ENCODE results near the gene BCL2.
"Not testable (repeated sequence)": the region's sequence is repeated elsewhere in the genome, so short reads cannot be mapped to it uniquely, and the experiment has no call there.

BCL2 gene

DNA sequence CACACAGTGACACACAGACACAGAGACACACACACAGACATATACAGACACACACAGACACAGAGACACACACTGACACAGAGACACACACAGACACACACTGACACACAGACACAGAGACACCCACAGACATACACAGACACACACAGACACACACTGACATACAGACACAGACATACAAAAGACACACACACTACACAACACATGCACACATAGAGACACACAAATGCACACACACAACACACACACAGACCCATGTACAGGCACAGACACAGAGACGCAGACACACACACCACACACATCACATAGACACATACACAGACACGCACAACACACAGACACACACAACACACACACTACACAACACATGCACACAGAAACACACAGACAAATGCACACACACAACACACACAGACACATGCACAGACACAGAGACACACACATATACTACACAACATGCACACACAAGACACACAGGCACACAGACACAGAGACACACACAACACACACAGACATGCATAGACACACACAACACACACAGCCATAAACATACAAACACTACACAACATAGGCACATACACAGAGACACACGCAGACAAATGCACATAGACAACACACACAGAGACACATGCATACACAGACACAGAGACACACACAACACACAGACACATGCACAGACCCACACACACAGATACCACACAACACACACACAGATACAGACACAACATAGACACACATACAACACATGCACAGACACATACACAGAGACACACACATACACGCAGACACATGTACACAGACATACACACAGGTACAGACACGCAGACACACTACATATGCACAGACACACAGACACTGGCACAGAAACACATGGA, 120.5 kb downstream of the BCL2 start:
- DNase-seq (ENCODE audit: low read depth), result no peak

DNA sequence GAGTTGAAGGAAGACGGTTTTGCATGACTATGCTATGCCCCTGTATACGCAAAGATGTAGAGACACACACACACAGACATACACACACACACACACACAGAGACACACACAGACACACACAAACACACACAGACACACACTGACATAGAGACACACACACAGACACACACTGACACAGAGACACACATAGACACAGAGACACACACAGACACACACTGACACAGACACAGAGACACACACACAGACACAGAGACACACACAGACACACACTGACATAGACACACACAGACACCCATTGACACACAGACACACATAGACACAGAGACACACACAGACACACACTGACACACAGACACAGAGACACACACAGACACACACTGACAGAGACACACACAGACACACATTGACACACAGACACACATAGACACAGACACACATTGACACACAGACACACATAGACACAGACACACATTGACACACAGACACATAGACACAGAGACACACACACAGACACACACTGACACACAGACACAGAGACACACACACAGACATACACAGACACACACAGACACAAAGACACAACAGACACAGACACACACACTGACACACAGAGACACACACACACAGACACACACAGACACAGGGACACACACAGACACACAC, 121.3 kb downstream of the BCL2 start:
- no peak for DNase-seq (ENCODE audit: low read depth)

DNA sequence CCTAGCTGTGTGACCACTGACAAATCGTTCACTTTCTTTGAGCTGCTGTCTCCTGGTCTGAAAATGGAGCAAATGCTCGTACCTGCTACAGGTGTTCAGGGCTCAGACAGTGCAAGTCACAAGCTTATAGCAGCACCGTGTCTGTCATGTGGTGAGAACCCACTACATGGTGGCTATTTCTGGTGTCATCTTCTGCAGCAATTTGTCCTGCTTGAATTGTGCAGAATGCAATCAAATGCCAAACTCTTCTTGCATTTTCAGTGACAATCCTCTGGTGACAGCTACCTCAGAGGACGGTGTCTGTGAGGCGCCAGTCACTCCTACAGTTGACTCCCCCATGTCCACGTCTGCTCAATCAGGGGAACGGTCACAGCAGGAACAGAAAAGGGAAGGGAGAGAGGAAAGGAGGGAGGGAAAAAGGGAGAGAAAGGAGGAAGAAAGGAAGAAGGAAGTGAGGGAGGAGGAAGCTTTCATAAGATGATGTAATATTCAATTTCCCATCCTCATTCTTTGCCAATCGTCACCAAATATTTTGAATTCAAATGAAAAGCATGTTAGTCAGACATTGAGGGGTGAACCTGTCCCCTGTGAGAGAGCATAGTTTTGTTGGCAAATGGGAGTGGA, 122.2 kb downstream of the BCL2 start:
- DNase-seq (ENCODE audit: low read depth), result no peak

DNA sequence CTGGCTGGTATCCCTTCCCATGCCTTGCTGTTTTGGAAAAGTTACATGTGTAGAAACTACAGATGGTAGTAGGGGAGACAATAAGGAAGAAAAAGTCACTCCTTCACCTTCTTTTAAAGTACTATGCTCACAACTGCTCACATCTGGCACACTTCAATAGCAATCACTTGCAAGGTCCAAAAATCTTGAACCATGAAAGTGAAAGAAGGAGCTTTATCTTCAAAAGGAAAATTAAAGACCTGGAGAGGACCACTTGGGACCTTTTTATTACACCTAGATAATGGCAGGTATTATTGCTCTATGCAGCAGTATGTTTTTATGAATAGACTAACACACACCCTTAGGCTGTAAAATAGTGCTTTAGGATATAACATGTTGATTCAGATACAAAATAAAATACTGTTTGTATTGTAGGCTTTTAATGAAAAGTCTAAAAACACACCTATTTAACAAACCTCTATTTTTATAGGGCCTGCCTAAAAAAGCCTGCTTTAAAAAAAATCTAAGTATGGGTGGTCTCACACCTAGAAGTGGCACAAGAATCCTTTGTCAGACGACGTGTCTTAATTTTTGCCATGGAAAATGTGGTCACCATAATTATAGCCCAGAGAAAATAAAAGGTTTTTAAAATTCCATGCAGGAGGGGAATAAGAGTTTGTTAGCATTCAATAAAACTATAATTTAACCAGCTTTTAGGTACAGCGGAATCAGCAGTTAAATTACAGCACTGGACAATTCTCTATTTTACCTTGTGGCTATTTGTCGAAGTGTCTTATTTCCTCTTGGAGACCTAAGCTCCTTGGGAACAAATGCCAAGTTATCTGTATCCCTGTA, 124.0 kb downstream of the BCL2 start:
- DNase-seq (ENCODE audit: low read depth), result no peak

- no peak for DNase-seq (ENCODE audit: low read depth)
Observed at GRCh38 chr18:63192885-63193349, 126.7 kb downstream of the BCL2 start.

DNA sequence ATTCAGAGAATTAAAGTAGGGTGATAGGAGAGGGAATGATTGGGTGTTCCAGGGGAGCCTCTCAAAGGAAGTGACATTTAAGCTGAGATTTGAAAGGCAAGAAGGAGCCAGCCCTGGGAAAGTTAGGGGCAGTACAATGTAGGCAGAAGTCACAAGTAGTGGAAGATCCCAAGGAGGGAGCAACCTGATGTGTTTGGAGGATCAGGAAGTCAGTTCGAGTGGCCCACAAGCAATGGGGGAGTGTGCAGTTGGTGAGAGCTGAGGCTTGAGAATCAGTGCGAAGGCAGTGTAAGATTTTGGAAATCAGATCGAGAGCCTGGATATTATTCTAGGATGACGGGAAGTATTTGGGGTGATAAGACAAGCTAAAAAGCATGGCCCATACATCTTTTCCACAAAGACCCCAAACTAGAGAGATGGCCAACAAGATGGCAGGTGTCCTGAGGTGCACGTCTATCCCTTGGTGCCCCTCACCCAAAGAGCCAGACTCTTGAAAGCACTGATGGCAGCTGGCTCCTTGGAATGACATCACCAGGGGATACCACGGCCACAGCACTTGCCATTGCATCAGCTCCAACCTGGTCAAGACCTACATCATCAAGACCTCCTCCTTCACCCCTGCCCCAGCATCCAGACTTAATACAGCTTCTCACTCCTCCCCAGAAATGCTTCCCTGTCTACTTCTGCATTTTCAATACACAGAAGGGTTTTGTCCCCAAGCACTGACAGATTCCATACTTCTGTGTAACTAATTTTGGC, 127.3 kb downstream of the BCL2 start:
- DNase-seq (ENCODE audit: low read depth), result no peak

GRCh38 chr18:63191413-63191812, 128.2 kb downstream of the BCL2 start:
- DNase-seq (ENCODE audit: low read depth), result no peak

GRCh38 chr18:63190838-63191237, 128.7 kb downstream of the BCL2 start:
- DNase-seq (ENCODE audit: low read depth), result not testable (repeated sequence)

DNA sequence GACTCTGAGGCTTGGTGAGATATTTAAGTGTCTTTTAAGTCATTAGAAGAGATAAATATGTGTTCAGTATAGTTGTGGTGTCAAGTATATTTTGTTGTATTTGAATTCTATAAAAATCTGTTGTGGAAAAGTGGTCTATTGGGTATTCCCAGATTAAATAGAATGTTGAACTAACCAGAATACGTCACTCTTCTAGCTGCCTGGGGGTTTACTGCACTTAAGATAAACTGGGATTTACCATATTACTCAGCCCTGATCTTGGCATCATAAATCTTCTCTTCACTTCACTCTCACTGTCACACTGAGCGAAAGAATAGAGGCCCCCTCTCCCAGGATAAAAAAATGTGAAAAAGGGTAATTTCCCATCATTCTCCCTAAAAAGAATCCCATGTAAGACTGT, 129.8 kb downstream of the BCL2 start:
- no peak for DNase-seq (ENCODE audit: low read depth)

DNA sequence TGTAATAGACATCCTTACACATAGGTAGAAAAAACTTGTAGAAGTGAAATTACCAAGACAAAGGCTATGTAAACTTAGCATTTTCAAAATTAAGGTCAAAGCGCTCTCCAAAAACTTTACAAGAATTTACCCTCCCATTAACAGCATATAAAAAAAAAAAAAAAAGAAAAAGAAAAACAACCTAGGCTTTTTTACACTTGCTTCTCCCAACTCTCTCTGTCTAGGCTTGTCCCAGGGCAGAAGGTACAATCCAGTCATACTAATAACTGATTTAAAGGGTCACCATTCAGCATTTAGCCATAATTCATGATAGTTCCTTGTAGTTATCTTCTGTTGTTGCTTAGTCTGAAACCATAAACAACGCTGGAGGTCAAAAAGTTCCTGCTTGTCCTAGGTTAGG, 130.5 kb downstream of the BCL2 start:
- DNase-seq (ENCODE audit: low read depth), result no peak

DNA sequence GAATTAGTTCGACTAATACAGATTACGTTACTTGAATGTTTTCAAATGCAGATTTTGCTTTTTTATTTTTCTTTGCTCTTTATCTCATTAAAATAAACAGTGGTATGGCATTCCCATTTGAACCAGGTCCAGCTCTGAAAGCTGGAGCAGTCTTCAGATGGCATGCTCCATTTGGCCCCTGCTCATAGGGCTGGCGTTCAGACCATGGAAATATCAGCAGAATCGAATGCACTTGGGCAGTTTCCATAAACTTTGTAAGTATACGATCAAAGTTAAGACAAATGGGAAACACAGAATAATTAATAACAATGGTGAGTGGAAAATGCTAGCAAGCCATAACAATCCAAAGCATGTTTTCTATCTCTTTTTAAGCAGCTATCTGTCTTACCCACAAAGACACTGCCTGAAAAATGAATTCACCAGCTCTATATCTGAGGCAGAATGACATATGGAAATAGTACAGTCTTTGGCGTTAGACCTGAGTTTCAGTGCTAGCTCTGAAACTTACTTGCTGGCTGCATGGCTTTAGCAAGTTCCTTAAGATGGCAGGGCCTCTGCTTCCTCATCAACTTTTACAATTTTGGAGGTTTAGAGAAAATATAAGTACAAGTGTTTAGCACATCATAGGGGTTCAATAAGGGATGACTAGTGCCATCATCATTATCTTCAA, 131.6 kb downstream of the BCL2 start:
- DNase-seq (ENCODE audit: low read depth), result no peak

- no peak for DNase-seq (ENCODE audit: low read depth)
Observed at GRCh38 chr18:63187223-63187574, 132.4 kb downstream of the BCL2 start.

DNA sequence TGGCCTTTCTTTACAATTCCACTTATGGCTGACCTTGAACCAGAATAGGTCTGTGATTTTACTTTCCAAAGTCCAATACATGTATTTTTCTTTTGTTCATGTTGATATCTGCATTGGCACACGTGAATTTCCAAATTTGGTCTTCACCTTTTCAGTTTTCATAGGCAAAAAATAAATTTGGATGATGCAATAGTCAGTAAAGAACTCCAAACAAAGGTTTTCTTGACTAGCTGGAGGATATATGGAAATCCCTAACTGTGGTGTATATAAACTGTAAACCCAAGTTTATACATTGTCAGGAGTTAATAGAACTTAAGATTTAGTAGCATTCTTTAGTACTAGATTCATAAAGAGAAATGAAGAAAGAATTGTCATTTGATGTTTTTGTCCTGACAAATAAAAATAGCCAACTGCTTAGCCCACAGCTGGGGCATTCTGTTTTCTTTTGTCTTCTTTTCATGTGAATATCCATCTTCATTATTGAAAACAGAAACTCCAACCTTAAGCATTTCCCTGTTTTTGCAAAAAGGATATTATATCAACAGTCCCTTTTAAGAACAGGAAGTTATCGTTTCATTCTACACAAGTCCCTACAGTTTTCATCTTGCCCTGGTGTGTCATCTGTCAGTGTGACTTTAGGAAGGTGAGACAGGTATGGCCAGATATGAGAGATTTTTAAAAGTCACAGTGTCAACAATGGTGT, 132.9 kb downstream of the BCL2 start:
- DNase-seq (ENCODE audit: low read depth), result no peak

DNA sequence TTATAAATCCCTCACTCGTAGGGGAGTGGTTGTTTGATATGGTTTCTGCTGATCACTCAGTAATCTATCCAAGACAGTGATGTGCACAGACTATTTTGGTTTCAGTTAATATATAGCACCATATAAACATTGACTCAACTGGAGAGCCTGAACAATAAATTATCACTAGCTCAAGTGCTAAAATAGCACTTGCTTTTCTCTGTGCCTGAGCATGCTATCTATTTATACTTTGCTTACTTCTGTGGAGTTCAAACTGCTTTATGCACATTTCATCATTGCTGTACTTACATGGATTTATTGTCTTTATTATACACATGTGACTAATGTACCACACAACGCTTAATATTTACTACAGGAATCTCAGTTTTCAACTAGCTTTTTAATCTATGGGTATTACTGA, 133.6 kb downstream of the BCL2 start:
- DNase-seq (ENCODE audit: low read depth), result no peak

DNA sequence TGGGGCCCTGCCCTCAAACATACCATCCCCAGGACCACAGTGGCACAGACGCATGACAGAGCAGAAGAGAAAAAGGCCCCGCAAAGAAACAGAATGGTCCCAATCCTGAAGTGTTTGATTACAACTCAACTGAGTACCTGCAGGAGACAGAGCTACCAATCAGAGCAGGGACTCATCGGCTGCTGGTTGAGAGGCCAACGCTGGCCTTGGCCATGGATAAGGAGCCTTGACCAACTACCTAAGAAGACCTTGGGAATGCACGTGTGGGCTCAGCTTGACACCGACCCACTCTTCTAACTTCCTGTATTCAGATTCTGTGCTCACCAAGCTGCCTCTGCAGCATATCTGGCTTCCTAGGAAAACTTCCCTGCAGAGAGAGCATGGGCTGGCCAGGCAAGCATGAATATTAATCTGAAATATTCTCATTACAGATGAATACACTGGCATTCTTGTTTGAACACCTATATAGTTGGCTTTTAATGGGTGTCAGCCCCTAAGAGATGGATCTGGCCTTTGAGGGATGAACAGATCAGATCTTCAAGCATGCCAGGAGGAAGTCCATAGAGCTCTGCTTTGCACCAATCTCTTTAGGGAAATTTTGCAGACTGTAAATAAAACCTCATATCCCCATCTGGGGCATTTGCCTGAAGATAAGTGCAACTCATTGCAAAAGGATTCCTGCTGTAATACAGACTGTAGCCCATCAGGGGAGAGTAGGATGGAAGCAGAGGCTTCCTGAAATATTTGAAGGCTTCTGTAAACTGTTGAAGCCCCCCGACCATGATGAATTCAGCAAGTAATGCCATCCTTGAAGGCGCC, 135.4 kb downstream of the BCL2 start:
- no peak for DNase-seq (ENCODE audit: low read depth)

DNA sequence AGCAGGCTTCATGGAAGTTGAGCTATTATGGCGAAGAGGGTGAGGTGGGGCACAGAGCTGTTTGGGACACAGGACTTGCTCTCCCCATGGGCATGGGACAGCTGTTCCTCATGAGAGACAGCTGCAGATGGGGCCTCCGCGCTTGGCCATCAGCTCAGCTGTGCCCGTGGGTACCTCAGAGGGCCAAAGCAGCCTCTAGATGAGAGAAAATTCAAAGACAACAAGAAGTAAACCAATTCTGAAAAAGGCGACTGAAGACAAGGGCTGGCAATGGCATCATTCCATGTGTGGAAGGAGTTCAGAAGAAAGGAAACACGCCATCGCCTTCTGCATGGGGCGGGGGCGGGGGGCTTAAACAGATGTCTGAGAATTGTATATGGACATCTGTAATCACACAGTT, 136.2 kb downstream of the BCL2 start:
- DNase-seq (ENCODE audit: low read depth), result no peak

DNA sequence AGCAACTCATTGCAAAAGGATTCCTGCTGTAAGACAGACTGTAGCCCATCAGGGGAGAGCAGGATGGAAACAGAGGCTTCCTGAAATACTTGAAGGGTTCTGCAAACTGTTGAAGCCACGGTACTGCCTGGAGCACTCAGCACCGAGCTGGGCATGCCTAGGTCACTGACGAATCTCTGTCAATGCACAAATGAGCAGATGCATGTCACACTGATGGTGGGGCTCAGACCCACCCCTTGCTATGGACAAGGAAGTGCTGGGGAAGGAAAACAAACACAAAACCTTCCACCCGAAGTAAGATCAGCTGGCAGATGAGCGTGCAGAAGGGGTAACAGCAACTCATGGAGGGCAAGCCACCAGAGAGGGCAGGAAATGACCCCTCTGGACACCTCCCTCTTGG, 136.7 kb downstream of the BCL2 start:
- DNase-seq (ENCODE audit: low read depth), result no peak

DNA sequence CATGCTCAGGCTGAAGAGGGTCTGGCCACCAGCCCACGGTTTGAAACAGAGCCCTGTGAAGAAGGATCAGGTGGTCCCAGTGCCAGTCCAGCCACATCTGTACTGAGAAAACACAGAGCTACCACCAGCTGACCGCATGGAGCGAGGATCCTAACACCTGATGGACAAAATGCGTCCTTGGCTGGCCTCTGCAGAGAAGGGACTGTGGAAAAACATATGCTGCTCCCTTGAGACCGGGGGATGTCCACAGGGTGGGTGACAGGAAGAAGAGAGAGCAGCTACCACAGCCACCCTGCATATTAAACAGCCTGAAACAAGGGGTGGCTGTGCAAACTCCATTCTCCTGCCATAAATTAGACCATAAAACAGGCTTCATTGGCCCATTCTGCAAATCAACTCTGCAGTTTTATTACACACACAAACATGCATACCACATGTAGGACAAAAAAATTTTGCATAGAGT, 137.2 kb downstream of the BCL2 start:
- no peak for DNase-seq (ENCODE audit: low read depth)

GRCh38 chr18:63181706-63182309, 137.8 kb downstream of the BCL2 start:
- no peak for DNase-seq (ENCODE audit: low read depth)

Data from stromal cell of bone marrow (primary cell).